Measurements from ENCODE around the gene CHIC2. TPM values are rescaled to one million over a fixed set of nuclear protein-coding genes. Genes with fewer than 3 reads are reported as not detected.

CHIC2 gene
- total RNA-seq, 1 donor from 2014 or later: 6.7 TPM

- ATAC-seq: no peak
- intact Hi-C loops (cut with micrococcal nuclease): no loop called here
- DNase-seq: no peak
Observed at GRCh38 chr4:54017974-54018373, 46.4 kb downstream of the CHIC2 start.

DNA sequence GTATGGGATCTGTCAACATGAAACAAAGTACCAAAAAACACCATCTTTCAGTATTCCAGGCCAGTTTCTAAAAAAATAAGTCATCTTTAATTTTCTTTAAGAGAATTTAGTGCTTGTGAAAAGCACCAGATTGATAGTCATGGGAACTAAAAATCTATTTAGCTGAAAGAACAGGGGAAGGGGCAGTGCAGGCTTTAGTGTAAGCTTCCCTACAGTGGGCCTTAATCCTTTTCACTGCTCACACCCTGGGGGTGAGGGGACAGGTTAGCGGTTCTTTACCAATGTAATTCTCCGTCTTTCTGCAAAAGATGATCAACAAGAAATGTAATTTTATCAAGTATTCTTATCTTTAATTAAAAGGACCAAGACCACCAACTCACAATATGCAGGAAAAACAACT is 47.1 kb downstream of the CHIC2 start:
- intact Hi-C loops (cut with micrococcal nuclease): no loop called here
- DNase-seq (no peak), ATAC-seq (no peak)

- DNase-seq: no peak
- no peak for ATAC-seq
- intact Hi-C loops (cut with micrococcal nuclease): no loop called here
Observed at GRCh38 chr4:54016504-54016903, 47.9 kb downstream of the CHIC2 start.

DNA sequence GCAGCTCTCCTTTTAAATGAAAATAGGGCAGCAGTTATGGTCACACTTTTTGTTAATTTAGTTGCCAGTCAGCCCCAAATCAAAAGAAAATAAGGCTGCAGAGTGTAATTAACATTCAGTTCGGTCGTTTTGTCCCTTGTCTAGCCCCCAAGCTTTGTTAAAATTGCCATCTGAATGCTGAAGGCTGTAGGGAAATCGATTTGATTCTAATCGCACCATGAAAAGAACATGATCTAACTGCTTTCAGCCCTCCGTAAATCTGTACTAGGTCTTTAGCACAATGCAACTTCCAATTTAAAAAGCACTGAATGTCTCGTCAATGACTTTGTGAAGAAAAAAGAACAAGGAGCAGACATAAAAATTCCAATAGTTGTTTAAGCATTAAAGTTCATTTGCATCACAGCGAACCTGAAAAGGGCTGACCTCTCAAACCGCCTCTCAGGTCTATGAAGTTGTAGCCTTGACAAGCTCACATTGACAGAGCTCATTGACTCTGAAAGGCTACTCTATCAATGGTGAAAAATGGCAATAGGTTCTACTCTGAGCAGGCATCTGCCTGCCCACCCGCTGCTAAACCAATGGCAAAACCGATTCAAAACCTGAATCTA is 48.9 kb downstream of the CHIC2 start:
- intact Hi-C loops (cut with micrococcal nuclease): no loop called here
- ATAC-seq (no peak), DNase-seq (no peak)

- no peak for DNase-seq
- no peak for ATAC-seq
- intact Hi-C loops (cut with micrococcal nuclease): no loop called here
Observed at GRCh38 chr4:54014666-54015160, 49.7 kb downstream of the CHIC2 start.

DNA sequence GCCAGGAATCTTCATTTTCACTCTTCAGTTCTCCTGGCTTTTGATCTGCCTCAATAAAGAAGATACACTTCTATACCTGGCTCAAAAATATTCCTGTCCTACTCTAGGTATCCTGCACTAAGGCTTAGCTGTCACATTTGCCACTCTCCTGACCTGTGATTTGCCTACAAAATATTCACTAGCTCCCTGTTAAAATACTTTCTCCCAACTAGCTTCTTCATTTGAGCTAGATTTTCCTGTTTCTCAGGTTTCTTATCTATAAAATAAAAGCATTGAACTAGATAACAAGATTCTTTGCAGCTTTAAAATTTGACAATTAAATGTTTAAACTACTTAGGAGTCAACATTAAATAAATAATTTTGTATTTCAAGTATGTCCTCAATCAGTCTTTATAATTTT is 53.2 kb downstream of the CHIC2 start:
- no peak for ATAC-seq
- intact Hi-C loops (cut with micrococcal nuclease): no loop called here
- no peak for DNase-seq

- ATAC-seq (no peak), DNase-seq (no peak)
- intact Hi-C loops (cut with micrococcal nuclease): no loop called here
Observed at GRCh38 chr4:54006755-54007154, 57.6 kb downstream of the CHIC2 start.

DNA sequence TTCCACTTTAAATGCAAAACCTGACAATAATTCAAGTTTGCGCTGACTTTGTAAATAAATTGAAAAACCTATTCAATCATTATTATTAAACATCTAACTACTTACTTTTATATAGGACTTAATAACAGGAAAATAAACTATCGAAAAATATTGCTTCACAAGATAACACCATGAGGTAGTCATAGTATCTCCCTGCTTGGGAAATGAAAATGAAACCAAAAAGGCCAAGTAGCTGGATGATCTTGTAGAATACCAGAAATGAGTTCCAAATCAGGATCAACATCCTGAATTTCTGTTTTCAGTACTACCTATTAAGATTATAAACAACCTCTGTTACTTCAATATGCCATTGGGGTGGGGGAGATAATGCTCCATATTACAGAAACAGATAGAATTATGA is 58.9 kb downstream of the CHIC2 start:
- intact Hi-C loops (cut with micrococcal nuclease): no loop called here

GRCh38 chr4:54004463-54004862 is 59.9 kb downstream of the CHIC2 start:
- intact Hi-C loops (cut with micrococcal nuclease): no loop called here
- DNase-seq: no peak
- ATAC-seq: no peak

More for the DNA sequence above, 58.9 kb downstream of the CHIC2 start:
- ATAC-seq (peak; percentile 48), DNase-seq (no peak)

- intact Hi-C loops (cut with micrococcal nuclease): no loop called here
- DNase-seq (no peak), ATAC-seq (no peak)
Observed at GRCh38 chr4:54001668-54002365, 62.6 kb downstream of the CHIC2 start.

DNA sequence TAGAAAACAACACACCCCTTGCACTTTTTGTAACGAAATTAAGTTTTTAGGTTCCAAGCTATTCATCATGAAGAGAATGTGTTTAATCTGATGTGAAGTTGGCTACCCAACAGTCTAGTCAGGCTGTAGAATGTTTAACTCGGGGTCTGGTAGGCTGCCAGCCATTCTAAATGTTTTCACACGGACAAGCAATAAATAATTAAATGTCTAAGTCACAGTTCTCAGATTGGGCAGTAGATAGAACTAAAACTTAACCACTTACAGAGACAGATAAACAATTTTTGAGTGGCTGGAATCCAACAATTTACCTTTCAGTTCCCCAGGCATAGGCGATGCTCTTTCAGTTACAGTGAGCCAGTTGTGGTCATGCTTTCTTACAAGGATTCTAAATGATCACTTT is 66.5 kb downstream of the CHIC2 start:
- DNase-seq (no peak), ATAC-seq (no peak)
- intact Hi-C loops (cut with micrococcal nuclease): no loop called here

DNA sequence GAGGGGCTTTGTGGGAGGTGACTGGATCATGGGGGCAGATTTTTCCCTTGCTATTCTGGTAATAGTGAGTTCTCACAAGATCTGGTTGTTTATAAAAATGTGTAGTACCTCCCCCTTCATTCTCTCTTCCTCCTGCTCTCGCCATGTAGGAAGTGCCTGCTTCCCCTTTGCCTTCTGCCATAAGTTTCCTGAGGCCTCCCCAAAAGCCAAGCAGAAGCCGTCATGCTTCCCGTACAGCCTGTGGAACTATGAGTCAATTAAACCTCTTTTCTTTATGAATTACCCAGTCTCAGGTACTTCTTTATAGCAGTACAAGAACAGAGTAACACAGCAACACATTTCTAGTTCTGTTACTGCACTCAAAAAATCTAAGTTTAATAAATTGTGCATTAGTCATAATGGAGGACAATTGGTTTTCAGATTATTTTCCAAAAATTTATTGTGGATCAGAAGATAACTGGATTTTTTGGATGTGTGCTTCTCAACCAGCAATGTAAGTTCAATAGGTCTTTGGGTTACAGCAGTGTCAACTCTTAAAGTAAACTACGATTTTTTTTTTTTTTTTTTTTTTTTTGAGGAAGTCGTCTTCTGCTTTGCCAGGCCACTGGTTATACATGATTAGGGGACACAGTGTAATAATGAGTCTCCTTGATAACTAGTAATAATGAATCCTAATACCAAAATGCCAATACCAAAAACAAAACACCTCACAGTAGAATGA is 69.9 kb downstream of the CHIC2 start:
- DNase-seq (no peak), ATAC-seq (no peak)
- intact Hi-C loops (cut with micrococcal nuclease): no loop called here

DNA sequence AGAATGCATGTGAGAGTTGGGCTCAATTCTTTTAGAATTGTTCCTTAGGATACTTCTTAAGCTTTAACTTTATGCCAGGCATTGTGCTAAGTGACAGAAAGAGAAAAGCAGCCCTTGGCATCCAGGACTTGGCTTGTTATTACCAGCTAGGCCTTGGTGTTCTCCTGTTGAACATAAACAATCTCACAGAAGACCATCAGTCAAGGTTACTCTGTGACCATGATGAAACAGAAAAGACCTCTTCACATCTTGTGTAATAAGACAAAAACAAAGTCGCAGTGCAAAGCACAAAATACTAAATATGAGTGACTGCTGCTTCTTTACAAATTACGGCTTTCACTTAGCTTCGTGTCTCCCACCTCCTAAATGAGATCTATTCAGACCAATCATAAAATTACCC is 71.6 kb downstream of the CHIC2 start:
- DNase-seq (no peak), ATAC-seq (no peak)
- intact Hi-C loops (cut with micrococcal nuclease): no loop called here

GRCh38 chr4:53991821-53992220 is 72.6 kb downstream of the CHIC2 start:
- intact Hi-C loops (cut with micrococcal nuclease): no loop called here
- DNase-seq (no peak), ATAC-seq (no peak)

DNA sequence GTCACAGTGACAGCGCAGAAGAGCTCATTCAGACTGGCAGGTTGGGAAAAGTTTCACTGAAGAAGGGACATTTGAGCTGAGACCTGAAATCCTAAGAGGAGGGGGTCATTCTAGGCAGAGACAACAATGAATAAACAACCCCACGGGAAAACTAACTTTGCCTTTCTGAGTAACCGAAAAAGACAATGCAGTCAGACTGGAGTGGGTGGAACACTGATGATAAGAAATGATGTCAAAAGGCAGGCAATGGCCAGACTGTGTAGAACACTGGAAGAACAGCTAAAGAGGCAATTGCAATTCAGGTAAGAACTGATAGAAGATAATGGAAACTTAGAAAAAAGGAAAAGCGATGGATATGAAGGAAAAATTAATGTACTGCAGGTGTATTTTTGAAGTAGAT is 73.8 kb downstream of the CHIC2 start:
- DNase-seq (no peak), ATAC-seq (no peak)
- intact Hi-C loops (cut with micrococcal nuclease): no loop called here

- intact Hi-C loops (cut with micrococcal nuclease): no loop called here
- DNase-seq (no peak), ATAC-seq (no peak)
Observed at GRCh38 chr4:53987761-53988171, 76.6 kb downstream of the CHIC2 start.

DNA sequence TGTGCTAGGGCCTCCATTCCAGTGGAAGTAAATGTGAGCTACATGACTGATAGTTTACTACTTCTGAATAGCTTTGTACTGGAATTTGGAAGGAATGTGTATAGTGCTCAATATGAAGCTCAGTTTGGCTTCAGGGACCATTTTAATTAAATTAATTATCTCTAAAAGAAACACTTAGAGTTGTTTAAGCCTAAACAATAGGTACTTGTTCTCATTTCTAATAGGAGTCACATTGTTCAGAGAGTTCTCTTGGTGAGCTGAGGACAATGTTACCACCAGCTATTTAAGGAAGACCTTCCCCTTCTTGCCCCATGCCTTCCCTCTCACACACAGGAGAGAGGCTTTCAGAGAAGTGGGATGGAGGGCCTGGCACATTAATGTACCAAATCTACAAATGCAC is 78.3 kb downstream of the CHIC2 start:
- no peak for DNase-seq
- intact Hi-C loops (cut with micrococcal nuclease): no loop called here
- no peak for ATAC-seq

DNA sequence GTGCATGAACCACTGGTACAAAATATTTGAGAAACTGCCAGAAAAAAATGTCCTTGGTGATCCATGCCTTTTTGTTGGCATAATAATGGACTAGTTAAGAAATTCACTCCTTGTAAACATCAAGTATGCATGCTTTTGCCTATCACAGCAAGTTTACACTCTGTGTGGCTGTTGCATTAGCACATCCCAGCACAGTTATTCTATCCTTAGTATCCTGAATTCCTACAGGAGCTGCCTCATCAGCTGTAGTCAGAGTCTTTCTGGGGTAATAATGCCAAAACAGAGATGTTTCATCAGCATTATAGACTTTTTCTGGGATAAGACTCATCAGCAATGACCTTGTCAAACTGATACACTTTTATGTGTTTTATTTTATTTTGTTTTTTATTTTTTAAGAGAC is 82.8 kb downstream of the CHIC2 start:
- intact Hi-C loops (cut with micrococcal nuclease): no loop called here
- DNase-seq: no peak
- ATAC-seq: no peak

DNA sequence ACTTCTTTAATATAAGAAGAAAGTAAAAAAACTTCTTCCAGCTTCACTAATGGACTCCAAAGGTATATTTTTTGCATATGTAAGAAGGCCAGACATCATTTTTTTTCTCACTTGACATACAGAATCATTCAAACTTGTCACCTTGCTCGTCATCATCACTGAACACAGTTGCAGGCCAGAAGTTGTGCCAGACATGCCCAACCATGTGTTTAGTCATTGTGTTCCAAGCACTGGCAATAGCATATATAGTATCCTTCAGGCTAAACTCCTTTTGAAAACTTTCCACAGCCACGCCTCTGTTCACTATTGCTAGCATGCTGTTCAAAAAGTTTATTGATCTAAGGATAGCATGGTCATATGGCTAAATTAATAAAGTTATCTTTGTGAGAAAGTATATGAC is 83.3 kb downstream of the CHIC2 start:
- ATAC-seq (no peak), DNase-seq (no peak)
- intact Hi-C loops (cut with micrococcal nuclease): no loop called here

GRCh38 chr4:53974561-53974960 is 89.8 kb downstream of the CHIC2 start:
- intact Hi-C loops (cut with micrococcal nuclease): no loop called here
- DNase-seq: no peak
- no peak for ATAC-seq

DNA sequence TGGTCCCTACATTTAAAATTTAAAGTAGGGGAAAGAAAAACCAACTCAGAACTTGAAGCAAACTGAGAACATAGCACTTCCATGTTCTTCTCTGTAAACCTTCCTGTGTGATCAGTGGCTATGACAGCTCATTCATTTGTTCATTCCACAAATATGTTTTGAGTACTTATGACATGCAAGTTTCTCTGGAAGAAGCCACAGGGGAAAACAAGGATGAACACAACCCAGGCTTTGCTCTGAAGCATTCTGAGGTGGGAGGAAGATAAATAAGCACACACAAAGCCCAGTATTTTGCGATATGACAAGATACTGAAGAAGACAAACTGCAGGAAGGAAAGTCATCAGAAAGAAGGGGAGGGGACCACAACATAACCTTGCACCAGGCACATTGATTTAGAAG is 96.4 kb downstream of the CHIC2 start:
- no peak for DNase-seq
- intact Hi-C loops (cut with micrococcal nuclease): no loop called here
- no peak for ATAC-seq

Data from left ventricle myocardium superior (tissue), 1 donor.